A549 (cell line): Measurements from ENCODE around the gene TNRC6A.

ENCODE experiments used
- HMGXB4 ChIP-seq: fragments of 250-450 bp; sonication (Bioruptor Pico); IDR thresholded peaks from 2 replicates; pipeline ENCODE4 v1.5.0; 2021; ENCODE audit warnings: mild to moderate bottlenecking, moderate library complexity, borderline replicate concordance
- RCOR1 ChIP-seq: fragments of 150-350 bp; IDR thresholded peaks from 2 replicates; pipeline ENCODE4 v1.6.1; 2014; ENCODE audit warnings: antibody characterized with exemption, low read length, low read depth
- SMC3 ChIP-seq: fragments of >200 bp; sonication (Bioruptor Twin); formaldehyde crosslinking; IDR thresholded peaks from 3 replicates; pipeline ENCODE4 v1.6.1; 2018; ENCODE audit warnings: inconsistent platforms
- TF ChIP-seq, protein P1 (sequence below): fragments of >200 bp; sonication (Bioruptor Twin); formaldehyde crosslinking; IDR thresholded peaks from 3 replicates; pipeline ENCODE4 v1.5.1; 2016

- TF ChIP-seq RCOR1 = no peak
- TF ChIP-seq SMC3 = no peak
- TF ChIP-seq, protein P1, sequence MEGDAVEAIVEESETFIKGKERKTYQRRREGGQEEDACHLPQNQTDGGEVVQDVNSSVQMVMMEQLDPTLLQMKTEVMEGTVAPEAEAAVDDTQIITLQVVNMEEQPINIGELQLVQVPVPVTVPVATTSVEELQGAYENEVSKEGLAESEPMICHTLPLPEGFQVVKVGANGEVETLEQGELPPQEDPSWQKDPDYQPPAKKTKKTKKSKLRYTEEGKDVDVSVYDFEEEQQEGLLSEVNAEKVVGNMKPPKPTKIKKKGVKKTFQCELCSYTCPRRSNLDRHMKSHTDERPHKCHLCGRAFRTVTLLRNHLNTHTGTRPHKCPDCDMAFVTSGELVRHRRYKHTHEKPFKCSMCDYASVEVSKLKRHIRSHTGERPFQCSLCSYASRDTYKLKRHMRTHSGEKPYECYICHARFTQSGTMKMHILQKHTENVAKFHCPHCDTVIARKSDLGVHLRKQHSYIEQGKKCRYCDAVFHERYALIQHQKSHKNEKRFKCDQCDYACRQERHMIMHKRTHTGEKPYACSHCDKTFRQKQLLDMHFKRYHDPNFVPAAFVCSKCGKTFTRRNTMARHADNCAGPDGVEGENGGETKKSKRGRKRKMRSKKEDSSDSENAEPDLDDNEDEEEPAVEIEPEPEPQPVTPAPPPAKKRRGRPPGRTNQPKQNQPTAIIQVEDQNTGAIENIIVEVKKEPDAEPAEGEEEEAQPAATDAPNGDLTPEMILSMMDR = no peak
- TF ChIP-seq HMGXB4 = no peak
These were observed 5.8 kb upstream of the TNRC6A start for GRCh38 chr16:24723663-24724062.
